ENCODE results near the gene PDXDC1. TPM values are rescaled to one million over a fixed set of nuclear protein-coding genes. Genes with fewer than 3 reads are reported as not detected.

Gene PDXDC1
- 58.8 to 71.8 TPM (median 65.9 TPM) in 5 replicates for total RNA-seq (2022; extraction: Qiagen RNA extraction)

GRCh38 chr16:14974656-14975417, at the start of gene PDXDC1:
Gene PDXDC1, plus strand, starts transcription at chr16:14975026. Its CDS starts 174 bp downstream, at chr16:14975200.

GRCh38 chr16:14937143-14937542, 37.7 kb upstream of the PDXDC1 start, which contains the start of gene NPIPA1:
Gene NPIPA1, plus strand, starts transcription at chr16:14937443. Its CDS starts 0 bp downstream, at chr16:14937443.

GRCh38 chr16:15093955-15094827, 119.4 kb downstream of the PDXDC1 start, which contains the start of gene RRN3:
Gene RRN3, minus strand, starts transcription at chr16:15094272. Its CDS starts 39 bp downstream, at chr16:15094233.

Other genes with a start within 250 kb of the PDXDC1 start
- 1.2 to 1.9 TPM (median 1.4 TPM) in 5 replicates for gene NPIPA2, start 232.5 kb upstream of the PDXDC1 start, total RNA-seq (2022; extraction: Qiagen RNA extraction)
- gene NOMO1, start 141.3 kb upstream of the PDXDC1 start, total RNA-seq (2022; extraction: Qiagen RNA extraction): 88.9 to 98.3 TPM (median 92.7 TPM) in 5 replicates
- gene NPIPA1, start 37.6 kb upstream of the PDXDC1 start, total RNA-seq (2022; extraction: Qiagen RNA extraction): 38.8 to 54.2 TPM (median 50.0 TPM) in 5 replicates
- gene NTAN1, start 81.0 kb downstream of the PDXDC1 start, total RNA-seq (2022; extraction: Qiagen RNA extraction): 41.4 to 47.6 TPM (median 44.0 TPM) in 5 replicates
- 38.1 to 48.2 TPM (median 39.6 TPM) in 5 replicates for gene RRN3, start 119.2 kb downstream of the PDXDC1 start, total RNA-seq (2022; extraction: Qiagen RNA extraction)

Data from A549 treated with CORT108297 at 1 μM for 4 hours (cell line).